ENCODE measurements around the gene VPS11. TPM values are rescaled to one million over a fixed set of nuclear protein-coding genes. Genes with fewer than 3 reads are reported as not detected.
"Not testable (repeated sequence)": the region's sequence is repeated elsewhere in the genome, so short reads cannot be mapped to it uniquely, and the experiment has no call there.

Gene VPS11
- total RNA-seq, 2 experiments from 2014 or later = 23.3 to 32.2 TPM

- H4K20me1 ChIP-seq (ENCODE audit: insufficient read depth, low read length) = no peaks in the 10 kb centered on the region
- intact Hi-C loops (cut with micrococcal nuclease; ENCODE audit: unreplicated experiment) = loop anchor here (1.0 kb wide), 1 partner anchor 27 kb away; the partner anchor contains the start of gene HYOU1
- no peaks in the 10 kb centered on the region for H3K9me3 ChIP-seq (ENCODE audit: low read length)
- DNase-seq (ENCODE audit: low spot score) = peak; percentile 99
- H3K4me2 ChIP-seq (ENCODE audit: low read length) = peak within 1 kb of the TSS; percentile 89
- peaks cover 6% of the 10 kb centered on the region; the same call in 1 of the 2 replicates for H3K36me3 ChIP-seq (ENCODE audit: insufficient read depth, low read length)
- H3K4me3 ChIP-seq (ENCODE audit: low read depth, low read length, poor library complexity, severe bottlenecking) = peak within 1 kb of the TSS; percentile 80
- TF ChIP-seq CTCF (conservative IDR thresholded peaks at IDR 0.05; ENCODE audit: low read length) (no peak), EZH2phosphoT487 (IDR thresholded peaks at IDR 0.05; ENCODE audit: borderline replicate concordance, low read depth, low read length) (no peak)
- H3K4me1 ChIP-seq (ENCODE audit: insufficient read depth, low read length, poor library complexity, severe bottlenecking) = peaks cover 21% of the 10 kb centered on the region
- no TSS peak for BruUV-seq (replicated peaks)
- H3K27ac ChIP-seq (ENCODE audit: low read depth, low read length, poor library complexity, severe bottlenecking) = peak within 1 kb of the TSS; percentile 4
- no peaks in the 10 kb centered on the region for H3K79me2 ChIP-seq (ENCODE audit: insufficient read depth, low read depth, low read length)
- ChIA-PET POLR2A (interaction anchor here (1.0 to 1.6 kb wide), 3 partner anchors 15 to 229 kb away, joined by 3 to 6 read pairs (median 4); no protein-coding TSS in a partner anchor), CTCF (ENCODE audit: unreplicated experiment) (no interaction called here)
- H2AFZ ChIP-seq (ENCODE audit: low read length) = peak within 1 kb of the TSS; percentile 69; the same call in 1 of the 2 replicates
- no peaks in the 10 kb centered on the region for H3K9me2 ChIP-seq (ENCODE audit: insufficient read depth, low read length)
Measured at GRCh38 chr11:119030329-119031047, 37.1 kb upstream of the VPS11 start, which contains the start of gene SLC37A4. SLC37A4 (minus strand) TSS chr11:119030877.

- no peak for DNase-seq (ENCODE audit: low spot score)
- Histone ChIP-seq H3K4me2 (ENCODE audit: low read length) (no peak overlapping the region), H3K4me3 (ENCODE audit: low read depth, low read length, poor library complexity, severe bottlenecking) (no peak overlapping the region), H3K79me2 (ENCODE audit: insufficient read depth, low read depth, low read length) (no peaks in the 10 kb centered on the region), H4K20me1 (ENCODE audit: insufficient read depth, low read length) (no peaks in the 10 kb centered on the region), H3K9me2 (ENCODE audit: insufficient read depth, low read length) (no peaks in the 10 kb centered on the region), H3K9me3 (ENCODE audit: low read length) (no peaks in the 10 kb centered on the region), H2AFZ (ENCODE audit: low read length) (no peak overlapping the region), H3K4me1 (ENCODE audit: insufficient read depth, low read length, poor library complexity, severe bottlenecking) (peaks cover 21% of the 10 kb centered on the region), H3K36me3 (ENCODE audit: insufficient read depth, low read length) (no peaks in the 10 kb centered on the region), H3K27ac (ENCODE audit: low read depth, low read length, poor library complexity, severe bottlenecking) (no peak overlapping the region)
- ChIA-PET POLR2A (no interaction called here), CTCF (ENCODE audit: unreplicated experiment) (no interaction called here)
- BruUV-seq (replicated peaks) = no TSS peak
- intact Hi-C loops (cut with micrococcal nuclease; ENCODE audit: unreplicated experiment) = no loop called here
- no peak for TF ChIP-seq EZH2phosphoT487 (IDR thresholded peaks at IDR 0.05; ENCODE audit: borderline replicate concordance, low read depth, low read length)
Measured at GRCh38 chr11:119031912-119032280, 35.7 kb upstream of the VPS11 start.

DNA sequence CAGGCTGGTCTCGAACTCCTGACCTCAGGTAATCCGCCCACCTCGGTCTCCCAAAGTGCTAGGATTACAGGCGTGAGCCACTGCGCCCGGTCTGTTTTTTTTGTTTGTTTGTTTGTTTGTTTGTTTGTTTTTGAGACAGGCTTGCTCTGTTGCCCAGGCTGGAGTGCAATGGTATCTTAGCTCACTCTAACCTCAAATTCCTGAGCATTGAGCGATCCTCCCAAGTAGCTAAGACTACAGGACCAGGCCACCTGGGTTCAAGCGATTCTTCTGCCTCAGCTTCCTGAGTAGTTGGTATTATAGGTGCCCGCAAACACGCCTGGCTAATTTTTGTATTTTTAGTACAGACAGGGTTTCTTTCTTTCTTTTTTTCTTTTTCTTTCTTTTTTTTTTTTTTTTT lies 34.2 kb upstream of the VPS11 start:
- H3K79me2 ChIP-seq (ENCODE audit: insufficient read depth, low read depth, low read length); CTCF ChIA-PET (ENCODE audit: unreplicated experiment); H3K9me2 ChIP-seq (ENCODE audit: insufficient read depth, low read length); intact Hi-C loops (cut with micrococcal nuclease; ENCODE audit: unreplicated experiment); H3K27ac ChIP-seq (ENCODE audit: low read depth, low read length, poor library complexity, severe bottlenecking); H4K20me1 ChIP-seq (ENCODE audit: insufficient read depth, low read length); DNase-seq (ENCODE audit: low spot score); H2AFZ ChIP-seq (ENCODE audit: low read length); H3K36me3 ChIP-seq (ENCODE audit: insufficient read depth, low read length); H3K9me3 ChIP-seq (ENCODE audit: low read length); H3K4me2 ChIP-seq (ENCODE audit: low read length); BruUV-seq (replicated peaks); H3K4me3 ChIP-seq (ENCODE audit: low read depth, low read length, poor library complexity, severe bottlenecking): not testable (repeated sequence)
- H3K4me1 ChIP-seq (ENCODE audit: insufficient read depth, low read length, poor library complexity, severe bottlenecking) = peaks cover 19% of the 10 kb centered on the region
- POLR2A ChIA-PET = interaction anchor here (0.6 to 1.5 kb wide), 6 partner anchors 15 to 284 kb away, joined by 3 to 8 read pairs (median 4); partner anchors contain the start of genes RPS25 and TRAPPC4

Measured in OCI-LY7 (cell line).